Activated T-cell treated with anti-CD3 and anti-CD28 coated beads, Interleukin-2, amount 50 U/mL, for 24 hours (primary cell): Measurements from ENCODE around the gene ZP1.
"Not testable (repeated sequence)": the region's sequence is repeated elsewhere in the genome, so short reads cannot be mapped to it uniquely, and the experiment has no call there.

ENCODE experiments used
- DNase-seq: peaks from one replicate; pipeline ENCODE4 v3.0.0-alpha.2; 2020
- H3K27ac Mint-ChIP-seq: 2 replicates; pipeline ENCODE4 v1.8.0; 2020; ENCODE audit warnings: mild to moderate bottlenecking, mixed read lengths
- H3K27me3 Mint-ChIP-seq: 2 replicates; pipeline ENCODE4 v1.8.0; 2020; ENCODE audit warnings: mixed read lengths
- H3K36me3 Mint-ChIP-seq: 2 replicates; pipeline ENCODE4 v1.8.0; 2020; ENCODE audit warnings: low read depth, mixed read lengths
- H3K4me1 Mint-ChIP-seq: 2 replicates; pipeline ENCODE4 v1.8.0; 2020; ENCODE audit warnings: low read depth, mixed read lengths
- H3K4me3 Mint-ChIP-seq: 2 replicates; pipeline ENCODE4 v1.8.0; 2020; ENCODE audit warnings: mild to moderate bottlenecking, moderate library complexity, mixed read lengths
- H3K9me3 Mint-ChIP-seq: 2 replicates; pipeline ENCODE4 v1.8.0; 2020; ENCODE audit warnings: mixed read lengths

Gene ZP1

GRCh38 chr11:60866911-60867870, at the start of gene ZP1:
TSS of gene ZP1 (plus strand) at chr11:60867542. CDS start at chr11:60867562, 20 bp downstream.
- peak; percentile 24 for DNase-seq
- peaks cover 3% of the 10 kb centered on the region for H3K27me3 Mint-ChIP-seq
- H3K4me1 Mint-ChIP-seq: peaks cover 12% of the 10 kb centered on the region
- no peaks in the 10 kb centered on the region for H3K9me3 Mint-ChIP-seq
- H3K4me3 Mint-ChIP-seq: no peak within 1 kb of the TSS
- no peaks in the 10 kb centered on the region for H3K36me3 Mint-ChIP-seq
- no peak within 1 kb of the TSS for H3K27ac Mint-ChIP-seq

- Mint-ChIP-seq H3K4me1 (no peaks in the 10 kb centered on the region), H3K4me3 (no peak overlapping the region), H3K27ac (no peak overlapping the region), H3K9me3 (peaks cover 6% of the 10 kb centered on the region), H3K36me3 (no peaks in the 10 kb centered on the region), H3K27me3 (peaks cover 3% of the 10 kb centered on the region)
- DNase-seq: no peak
Observed at GRCh38 chr11:60818057-60818456, 49.3 kb upstream of the ZP1 start.

- DNase-seq: no peak
- peaks cover 3% of the 10 kb centered on the region for H3K27me3 Mint-ChIP-seq
- H3K4me3 Mint-ChIP-seq: no peak overlapping the region
- H3K27ac Mint-ChIP-seq: no peak overlapping the region
- H3K4me1 Mint-ChIP-seq: no peaks in the 10 kb centered on the region
- no peaks in the 10 kb centered on the region for H3K36me3 Mint-ChIP-seq
- no peaks in the 10 kb centered on the region for H3K9me3 Mint-ChIP-seq
Observed at GRCh38 chr11:60821827-60822599, 45.3 kb upstream of the ZP1 start.

DNA sequence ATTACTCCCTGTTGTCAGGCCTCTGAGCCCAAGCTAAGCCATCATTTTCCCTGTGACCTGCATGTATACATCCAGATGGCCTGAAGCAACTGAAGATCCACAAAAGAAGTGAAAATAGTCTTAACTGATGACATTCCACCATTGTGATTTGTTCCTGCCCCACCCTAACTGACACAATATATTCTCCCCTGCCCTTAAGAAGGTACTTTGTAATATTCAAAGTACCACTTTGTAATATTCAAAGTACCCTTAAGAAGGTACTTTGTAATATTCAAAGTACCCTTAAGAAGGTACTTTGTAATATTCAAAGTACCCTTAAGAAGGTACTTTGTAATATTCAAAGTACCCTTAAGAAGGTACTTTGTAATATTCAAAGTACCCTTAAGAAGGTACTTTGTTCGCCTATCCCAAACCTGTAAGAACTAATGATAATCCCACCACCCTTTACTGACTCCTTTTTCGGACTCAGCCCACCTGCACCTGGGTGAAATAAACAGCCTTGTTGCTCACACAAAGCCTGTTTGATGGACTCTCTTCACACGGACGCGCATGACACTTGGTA, 43.5 kb upstream of the ZP1 start:
- H3K4me1 Mint-ChIP-seq, H3K36me3 Mint-ChIP-seq, H3K4me3 Mint-ChIP-seq, DNase-seq, H3K9me3 Mint-ChIP-seq, H3K27ac Mint-ChIP-seq, H3K27me3 Mint-ChIP-seq: not testable (repeated sequence)

- Mint-ChIP-seq H3K9me3 (no peaks in the 10 kb centered on the region), H3K4me1 (no peaks in the 10 kb centered on the region), H3K36me3 (no peaks in the 10 kb centered on the region), H3K27ac (no peak overlapping the region), H3K4me3 (no peak overlapping the region), H3K27me3 (peaks cover 3% of the 10 kb centered on the region)
- no peak for DNase-seq
Observed at GRCh38 chr11:60825118-60825517, 42.2 kb upstream of the ZP1 start.

DNA sequence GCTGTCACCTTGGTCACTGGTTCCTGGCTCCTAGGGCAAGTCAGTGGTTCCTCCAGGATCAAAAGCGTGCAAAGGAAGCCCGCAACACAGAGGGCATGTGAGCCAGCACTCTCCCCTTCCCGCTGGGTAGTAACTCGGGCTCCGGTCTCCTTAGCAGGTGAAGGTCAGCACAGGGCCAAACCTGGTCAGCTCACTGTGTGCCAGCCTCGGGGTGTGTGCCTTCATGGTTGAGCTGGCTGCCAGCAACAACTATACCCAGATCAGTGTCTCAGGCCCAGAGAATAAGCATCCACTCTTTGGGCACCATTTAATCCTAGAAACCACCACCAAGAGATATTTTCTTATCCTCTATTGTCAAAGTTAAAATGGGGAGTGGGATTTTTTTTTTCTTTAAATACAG, 41.6 kb upstream of the ZP1 start:
- Mint-ChIP-seq H3K27ac (no peak overlapping the region), H3K4me3 (no peak overlapping the region), H3K4me1 (no peaks in the 10 kb centered on the region), H3K27me3 (peaks cover 3% of the 10 kb centered on the region), H3K9me3 (no peaks in the 10 kb centered on the region), H3K36me3 (no peaks in the 10 kb centered on the region)
- DNase-seq: no peak

GRCh38 chr11:60830478-60831142, 36.7 kb upstream of the ZP1 start:
- H3K27me3 Mint-ChIP-seq: peaks cover 9% of the 10 kb centered on the region
- no peak for DNase-seq
- no peaks in the 10 kb centered on the region for H3K36me3 Mint-ChIP-seq
- H3K27ac Mint-ChIP-seq: no peak overlapping the region
- peaks cover 4% of the 10 kb centered on the region for H3K4me1 Mint-ChIP-seq
- no peak overlapping the region for H3K4me3 Mint-ChIP-seq
- no peaks in the 10 kb centered on the region for H3K9me3 Mint-ChIP-seq

DNA sequence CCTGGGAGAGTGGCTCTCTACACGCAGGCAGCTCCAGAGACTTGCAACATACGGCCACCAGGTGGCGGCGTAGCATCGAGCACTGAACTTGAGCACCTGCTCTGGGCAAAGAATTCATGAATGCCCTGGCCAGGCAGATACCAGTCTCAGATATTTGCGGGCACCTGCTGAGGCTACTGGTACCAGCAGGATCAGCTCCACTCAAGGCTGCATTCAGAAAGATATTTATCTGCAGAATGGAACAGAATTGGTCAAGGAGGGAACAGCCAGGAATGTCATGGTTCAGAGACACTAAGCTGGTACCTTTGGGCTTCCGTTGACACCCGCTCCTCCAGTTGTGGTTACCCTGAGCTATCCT, 36.2 kb upstream of the ZP1 start:
- no peak overlapping the region for H3K4me3 Mint-ChIP-seq
- H3K27me3 Mint-ChIP-seq: peaks cover 9% of the 10 kb centered on the region
- no peaks in the 10 kb centered on the region for H3K9me3 Mint-ChIP-seq
- no peaks in the 10 kb centered on the region for H3K36me3 Mint-ChIP-seq
- no peak overlapping the region for H3K27ac Mint-ChIP-seq
- peak; percentile 87 for DNase-seq
- H3K4me1 Mint-ChIP-seq: peaks cover 4% of the 10 kb centered on the region

DNA sequence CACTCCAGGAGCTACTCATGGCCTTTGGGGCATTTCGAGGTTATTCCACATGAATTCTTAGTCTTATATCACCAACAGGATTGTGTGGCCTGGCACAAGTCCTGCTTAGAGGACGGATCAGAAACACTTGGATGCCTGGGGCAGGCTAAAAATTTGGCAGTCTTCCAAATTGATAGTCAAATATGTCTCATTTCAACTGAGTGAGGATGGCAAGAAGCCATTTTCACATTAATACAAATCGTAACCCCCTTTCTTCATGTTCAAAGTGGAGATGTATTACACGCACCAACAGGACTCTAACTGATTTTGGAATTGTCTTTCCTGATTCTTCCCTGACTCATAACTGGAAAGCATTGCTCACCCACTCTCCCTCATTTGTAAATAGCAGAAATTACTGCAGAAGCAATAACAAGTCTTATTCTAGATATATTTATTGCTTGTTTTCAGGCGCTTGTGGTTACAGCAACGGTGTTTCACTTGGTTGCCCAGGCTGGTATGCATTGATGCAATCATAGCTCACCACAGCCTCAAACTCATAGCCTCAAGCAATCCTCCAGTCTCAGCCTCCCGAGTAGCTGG, 35.8 kb upstream of the ZP1 start:
- no peak overlapping the region for H3K4me3 Mint-ChIP-seq
- H3K27me3 Mint-ChIP-seq: peaks cover 9% of the 10 kb centered on the region
- no peak for DNase-seq
- H3K4me1 Mint-ChIP-seq: peaks cover 4% of the 10 kb centered on the region
- no peak overlapping the region for H3K27ac Mint-ChIP-seq
- H3K36me3 Mint-ChIP-seq: no peaks in the 10 kb centered on the region
- no peaks in the 10 kb centered on the region for H3K9me3 Mint-ChIP-seq

DNA sequence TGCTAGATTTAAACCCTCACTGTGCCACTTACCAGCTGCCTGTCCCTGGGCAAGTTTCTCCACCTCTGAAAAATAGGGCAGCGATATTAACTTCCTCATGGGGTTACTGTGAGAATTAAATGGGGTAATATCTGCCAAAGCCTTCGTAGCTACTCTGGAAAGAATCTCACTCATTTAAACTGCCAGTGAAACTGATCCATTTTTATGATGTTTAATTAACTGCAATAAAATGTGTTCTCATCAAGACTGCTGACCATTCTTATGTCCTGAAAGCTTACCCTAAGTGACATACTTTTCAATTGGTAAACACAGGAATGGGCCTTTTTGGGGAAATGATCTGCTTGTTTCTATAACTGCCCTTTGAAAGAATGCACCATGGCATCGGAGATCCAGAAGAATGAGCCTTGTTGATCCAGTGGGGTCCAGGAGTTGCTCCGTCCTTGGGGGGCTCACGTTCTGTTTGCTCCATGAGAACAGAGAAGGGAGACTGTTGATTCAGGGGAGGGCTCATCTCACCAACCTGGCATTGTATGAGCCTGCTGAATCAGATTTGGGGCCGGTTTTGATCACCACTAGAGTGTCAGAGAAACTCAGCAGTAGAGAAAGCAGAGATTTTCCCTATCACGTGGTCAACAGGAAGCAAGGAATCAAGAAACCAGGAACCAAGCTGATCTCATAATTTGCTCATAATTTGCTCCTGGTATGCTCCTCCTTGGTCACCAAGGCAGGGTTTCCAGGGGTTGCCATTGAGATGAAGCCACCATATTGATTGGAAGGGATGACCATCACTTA, 32.4 kb upstream of the ZP1 start:
- H3K36me3 Mint-ChIP-seq: no peaks in the 10 kb centered on the region
- H3K27me3 Mint-ChIP-seq: peaks cover 9% of the 10 kb centered on the region
- H3K4me1 Mint-ChIP-seq: peaks cover 6% of the 10 kb centered on the region
- no peaks in the 10 kb centered on the region for H3K9me3 Mint-ChIP-seq
- no peak for DNase-seq
- no peak overlapping the region for H3K4me3 Mint-ChIP-seq
- H3K27ac Mint-ChIP-seq: no peak overlapping the region

DNA sequence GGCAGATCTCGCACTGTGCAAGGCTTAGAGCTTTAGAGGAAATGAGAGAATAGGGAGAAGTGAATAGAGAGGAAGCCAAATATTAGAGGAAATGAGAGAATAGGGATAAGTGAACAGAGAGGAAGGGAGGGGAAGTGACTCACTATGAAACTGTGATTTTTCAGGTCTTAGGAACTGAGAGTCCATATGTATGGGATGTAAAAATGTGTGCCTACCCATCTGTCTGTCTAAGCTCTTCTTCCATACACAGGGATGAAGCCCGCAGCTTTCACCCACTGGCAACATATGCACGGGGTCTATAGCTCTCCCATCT, 31.9 kb upstream of the ZP1 start:
- Mint-ChIP-seq H3K27me3 (peaks cover 9% of the 10 kb centered on the region), H3K4me3 (no peak overlapping the region), H3K36me3 (no peaks in the 10 kb centered on the region), H3K9me3 (no peaks in the 10 kb centered on the region), H3K4me1 (peaks cover 6% of the 10 kb centered on the region), H3K27ac (no peak overlapping the region)
- DNase-seq: no peak

DNA sequence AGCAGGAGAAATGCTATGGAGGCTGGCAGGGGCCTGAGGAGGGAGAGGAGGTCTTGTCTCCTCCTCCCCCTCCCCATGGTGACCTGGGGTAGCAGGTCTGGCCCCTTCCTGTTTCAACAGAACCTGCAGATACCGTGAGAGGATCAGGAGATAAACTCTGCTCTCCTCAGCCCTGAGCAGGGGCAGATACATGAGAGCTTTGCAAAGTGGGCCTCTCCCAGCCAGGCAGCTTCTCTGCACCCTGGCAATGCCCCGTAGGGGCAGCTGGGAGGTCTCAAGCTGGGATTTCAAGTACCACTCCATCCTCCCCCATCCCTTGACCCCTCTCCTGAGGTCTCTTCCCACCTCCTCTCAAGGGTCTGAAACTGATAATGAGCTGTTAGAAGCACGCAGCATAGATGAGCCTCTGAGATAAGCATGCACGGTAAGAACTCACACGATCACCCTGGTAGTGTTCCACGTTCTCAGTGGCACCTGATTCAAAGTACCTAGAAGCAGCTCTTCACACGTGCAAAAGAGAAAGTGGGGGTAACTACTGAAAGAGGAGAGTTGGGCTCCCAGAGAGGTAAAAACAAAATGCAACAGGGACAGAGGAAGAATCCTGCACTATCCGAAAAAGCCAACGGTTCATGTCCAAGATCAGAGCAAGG, 30.4 kb upstream of the ZP1 start:
- DNase-seq: no peak
- H3K4me3 Mint-ChIP-seq: no peak overlapping the region
- peaks cover 9% of the 10 kb centered on the region for H3K27me3 Mint-ChIP-seq
- H3K9me3 Mint-ChIP-seq: no peaks in the 10 kb centered on the region
- peaks cover 16% of the 10 kb centered on the region for H3K4me1 Mint-ChIP-seq
- peaks cover 3% of the 10 kb centered on the region for H3K36me3 Mint-ChIP-seq
- no peak overlapping the region for H3K27ac Mint-ChIP-seq

DNA sequence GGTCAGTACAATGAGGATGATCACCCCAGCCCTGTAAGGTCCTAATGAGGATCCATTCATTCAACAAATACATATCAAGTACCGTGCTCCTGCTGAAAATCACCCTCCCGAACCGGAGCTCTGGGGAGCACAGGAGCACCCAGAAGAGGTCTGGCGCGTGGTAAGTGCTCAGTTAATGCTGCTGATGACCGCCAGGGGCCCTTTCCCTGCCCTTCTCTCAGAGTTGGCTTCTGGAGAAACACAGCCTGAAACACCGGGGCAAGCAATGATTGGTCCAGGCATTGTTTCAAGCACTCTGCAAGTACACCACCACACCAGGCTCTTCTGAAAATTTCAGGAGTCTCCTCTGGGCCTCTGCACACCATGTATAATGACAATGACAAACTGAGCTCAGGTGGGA, 29.2 kb upstream of the ZP1 start:
- H3K4me3 Mint-ChIP-seq: no peak overlapping the region
- H3K36me3 Mint-ChIP-seq: peaks cover 15% of the 10 kb centered on the region
- H3K27ac Mint-ChIP-seq: no peak overlapping the region
- no peaks in the 10 kb centered on the region for H3K27me3 Mint-ChIP-seq
- DNase-seq: no peak
- H3K4me1 Mint-ChIP-seq: peaks cover 16% of the 10 kb centered on the region
- H3K9me3 Mint-ChIP-seq: no peaks in the 10 kb centered on the region
